ENCODE results near the gene LMOD2.

LMOD2 gene

GRCh38 chr7:123673137-123673732, 17.6 kb downstream of the LMOD2 start:
- DNase-seq (ENCODE audit: low read depth in 2 of 2): no peak

- no peak for DNase-seq (ENCODE audit: low read depth in 2 of 2)
These were observed 18.2 kb downstream of the LMOD2 start for GRCh38 chr7:123673752-123674398.

- no peak for DNase-seq (ENCODE audit: low read depth in 2 of 2)
These were observed 18.9 kb downstream of the LMOD2 start for GRCh38 chr7:123674399-123675180.

- no peak for DNase-seq (ENCODE audit: low read depth in 2 of 2)
These were observed 19.5 kb downstream of the LMOD2 start for GRCh38 chr7:123675181-123675473.

GRCh38 chr7:123677061-123677715, 21.5 kb downstream of the LMOD2 start:
- DNase-seq (ENCODE audit: low read depth in 2 of 2): no peak

GRCh38 chr7:123679614-123680013, 23.9 kb downstream of the LMOD2 start:
- no peak for DNase-seq (ENCODE audit: low read depth in 2 of 2)

GRCh38 chr7:123680580-123680979, 24.9 kb downstream of the LMOD2 start:
- DNase-seq (ENCODE audit: low read depth in 2 of 2): no peak

GRCh38 chr7:123681561-123681960, 25.9 kb downstream of the LMOD2 start:
- DNase-seq (ENCODE audit: low read depth in 2 of 2): no peak

- DNase-seq (ENCODE audit: low read depth in 2 of 2): no peak
These were observed 27.0 kb downstream of the LMOD2 start for GRCh38 chr7:123682690-123683089.

GRCh38 chr7:123687161-123687560, 31.5 kb downstream of the LMOD2 start:
- DNase-seq (ENCODE audit: low read depth in 2 of 2): no peak

- no peak for DNase-seq (ENCODE audit: low read depth in 2 of 2)
These were observed 32.1 kb downstream of the LMOD2 start for GRCh38 chr7:123687727-123688126.

GRCh38 chr7:123689250-123689649, 33.6 kb downstream of the LMOD2 start:
- no peak for DNase-seq (ENCODE audit: low read depth in 2 of 2)

- no peak for DNase-seq (ENCODE audit: low read depth in 2 of 2)
These were observed 34.9 kb downstream of the LMOD2 start for GRCh38 chr7:123690550-123690949.

GRCh38 chr7:123692471-123692877, 36.8 kb downstream of the LMOD2 start:
- no peak for DNase-seq (ENCODE audit: low read depth in 2 of 2)

- no peak for DNase-seq (ENCODE audit: low read depth in 2 of 2)
These were observed 40.4 kb downstream of the LMOD2 start for GRCh38 chr7:123695944-123696677.

- DNase-seq (ENCODE audit: low read depth in 2 of 2): no peak
These were observed 49.7 kb downstream of the LMOD2 start for GRCh38 chr7:123705211-123705901.

- no peak for DNase-seq (ENCODE audit: low read depth in 2 of 2)
These were observed 53.9 kb downstream of the LMOD2 start for GRCh38 chr7:123709525-123709924.

- DNase-seq (ENCODE audit: low read depth in 2 of 2): no peak
These were observed 55.0 kb downstream of the LMOD2 start for GRCh38 chr7:123710683-123711082.

- DNase-seq (ENCODE audit: low read depth in 2 of 2): no peak
These were observed 56.2 kb downstream of the LMOD2 start for GRCh38 chr7:123711832-123712293.

- no peak for DNase-seq (ENCODE audit: low read depth in 2 of 2)
These were observed 57.0 kb downstream of the LMOD2 start for GRCh38 chr7:123712619-123713018.

Measured in stimulated activated CD8-positive, alpha-beta memory T cell treated with anti-CD3 and anti-CD28 coated beads, Interleukin-2, amount 100 ng/mL, for 48 hours (primary cell).